ENCODE data around the gene RBFOX2. TPM values are rescaled to one million over a fixed set of nuclear protein-coding genes. Genes with fewer than 3 reads are reported as not detected.

Gene RBFOX2
- total RNA-seq, 2 donors from 2014 or later, result 81.8 to 86.0 TPM

- no peak for DNase-seq (ENCODE audit: low spot score)
- peaks cover 14% of the 10 kb centered on the region for H3K36me3 ChIP-seq
- H3K4me3 ChIP-seq, result no peak overlapping the region
- H3K4me1 ChIP-seq, result peaks cover 0 to 14% of the 10 kb centered on the region in 2 donors
- H3K27me3 ChIP-seq, result no peaks in the 10 kb centered on the region
- no peak overlapping the region for H3K27ac ChIP-seq
- no peak for TF ChIP-seq CTCF (IDR thresholded peaks at IDR 0.05)
- H3K9me3 ChIP-seq, result no peaks in the 10 kb centered on the region
Observed at GRCh38 chr22:35754761-35755160, 273.9 kb downstream of the RBFOX2 start.

- DNase-seq (ENCODE audit: low spot score), result no peak
- Histone ChIP-seq H3K9me3 (no peaks in the 10 kb centered on the region), H3K27me3 (no peaks in the 10 kb centered on the region), H3K27ac (peak overlapping the region in 1 of 2 donors; percentile 20), H3K36me3 (peaks cover 6% of the 10 kb centered on the region), H3K4me3 (no peak overlapping the region), H3K4me1 (peaks cover 0 to 14% of the 10 kb centered on the region in 2 donors)
- TF ChIP-seq CTCF (IDR thresholded peaks at IDR 0.05), result no peak
Observed at GRCh38 chr22:35752863-35753189, 275.8 kb downstream of the RBFOX2 start.

GRCh38 chr22:35752006-35752862 lies 276.4 kb downstream of the RBFOX2 start:
- Histone ChIP-seq H3K4me3 (no peak overlapping the region), H3K36me3 (peaks cover 6% of the 10 kb centered on the region), H3K4me1 (peaks cover 0 to 14% of the 10 kb centered on the region in 2 donors), H3K9me3 (no peaks in the 10 kb centered on the region), H3K27ac (peak overlapping the region in 1 of 2 donors; percentile 20), H3K27me3 (no peaks in the 10 kb centered on the region)
- DNase-seq (ENCODE audit: low spot score), result no peak
- no peak for TF ChIP-seq CTCF (IDR thresholded peaks at IDR 0.05)

GRCh38 chr22:35749808-35750207 lies 278.8 kb downstream of the RBFOX2 start:
- Histone ChIP-seq H3K27ac (no peak overlapping the region), H3K9me3 (no peaks in the 10 kb centered on the region), H3K4me3 (no peak overlapping the region), H3K4me1 (peaks cover 0 to 31% of the 10 kb centered on the region in 2 donors), H3K27me3 (no peaks in the 10 kb centered on the region), H3K36me3 (peaks cover 5% of the 10 kb centered on the region)
- TF ChIP-seq CTCF (IDR thresholded peaks at IDR 0.05), result no peak
- DNase-seq (ENCODE audit: low spot score), result no peak

- no peak for TF ChIP-seq CTCF (IDR thresholded peaks at IDR 0.05)
- Histone ChIP-seq H3K4me1 (peaks cover 0 to 31% of the 10 kb centered on the region in 2 donors), H3K9me3 (no peaks in the 10 kb centered on the region), H3K36me3 (peaks cover 8% of the 10 kb centered on the region), H3K4me3 (no peak overlapping the region), H3K27ac (no peak overlapping the region), H3K27me3 (no peaks in the 10 kb centered on the region)
- no peak for DNase-seq (ENCODE audit: low spot score)
Observed at GRCh38 chr22:35746946-35747703, 281.5 kb downstream of the RBFOX2 start.

All from right atrium auricular region (tissue), 2 donors.